Mesenchymal stem cell (in vitro differentiated cells and primary cell): ENCODE results near the gene NUP62CL. TPM values are rescaled to one million over a fixed set of nuclear protein-coding genes. Genes with fewer than 3 reads are reported as not detected.

Experiments used
- DNase-seq: peaks from one replicate; pipeline ENCODE4 v3.0.0-alpha.2; 2013
- H2AFZ ChIP-seq: one replicate; pipeline ENCODE4 v1.6.1; 2013; ENCODE audit warnings: low read depth, mild to moderate bottlenecking, control low read depth, inconsistent platforms, low read length, moderate library complexity
- H2AK5ac ChIP-seq: 2 replicates; pipeline ENCODE4 v1.6.1; 2013; ENCODE audit warnings: low read length, moderate library complexity, mild to moderate bottlenecking, inconsistent platforms; ENCODE audit not compliant: severe bottlenecking
- H2BK120ac ChIP-seq: one replicate; pipeline ENCODE4 v1.6.1; 2013; ENCODE audit warnings: low read depth, mild to moderate bottlenecking, inconsistent platforms, low read length, moderate library complexity
- H2BK12ac ChIP-seq, 2 experiments: one replicate each; pipeline ENCODE4 v1.6.1; 2013; ENCODE audit warnings: inconsistent platforms in 2 of 2, low read length in 2 of 2, mild to moderate bottlenecking in 2 of 2, moderate library complexity in 2 of 2, control low read depth in 1 of 2
- H2BK15ac ChIP-seq: one replicate; pipeline ENCODE4 v1.6.1; 2013; ENCODE audit warnings: mild to moderate bottlenecking, low read depth, inconsistent platforms; ENCODE audit not compliant: poor library complexity, severe bottlenecking
- H2BK5ac ChIP-seq: 2 replicates; pipeline ENCODE4 v1.6.1; 2013; ENCODE audit warnings: low read depth, mild to moderate bottlenecking, low read length, control low read depth, inconsistent platforms; ENCODE audit not compliant: poor library complexity, severe bottlenecking
- H3K14ac ChIP-seq, 2 experiments: one replicate each; pipeline ENCODE4 v1.6.1; 2013; ENCODE audit warnings: inconsistent platforms in 2 of 2, low read length in 2 of 2, control low read depth in 1 of 2, mild to moderate bottlenecking in 1 of 2, moderate library complexity in 1 of 2
- H3K18ac ChIP-seq, 2 experiments: one replicate each; pipeline ENCODE4 v1.6.1; 2013; ENCODE audit warnings: inconsistent platforms in 2 of 2, low read length in 2 of 2, control low read depth in 1 of 2, low read depth in 1 of 2, mild to moderate bottlenecking in 1 of 2
- H3K23ac ChIP-seq, 2 experiments: one replicate each; pipeline ENCODE4 v1.6.1; 2013; ENCODE audit warnings: inconsistent platforms in 2 of 2, low read length in 2 of 2, mild to moderate bottlenecking in 2 of 2, moderate library complexity in 2 of 2, control low read depth in 1 of 2
- H3K27ac ChIP-seq: 2 replicates; pipeline ENCODE4 v1.5.1; 2013; ENCODE audit warnings: mild to moderate bottlenecking, moderate library complexity, low read length, control low read depth, inconsistent platforms; ENCODE audit not compliant: poor library complexity, severe bottlenecking
- H3K27me3 ChIP-seq, 2 experiments: 2 replicates each; pipeline versions ENCODE4 v1.6.1 to v1.7.0; 2013; ENCODE audit warnings: low read length in 2 of 2, mild to moderate bottlenecking in 2 of 2, moderate library complexity in 2 of 2, control low read depth in 1 of 2, inconsistent platforms in 1 of 2; ENCODE audit not compliant: control insufficient read depth in 1 of 2, insufficient read depth in 1 of 2
- H3K36me3 ChIP-seq, 2 experiments: 2 replicates each; pipeline versions ENCODE4 v1.6.1 to v1.7.0; 2013; ENCODE audit warnings: low read length in 2 of 2, control low read depth in 1 of 2, inconsistent platforms in 1 of 2, low read depth in 1 of 2, mild to moderate bottlenecking in 1 of 2; ENCODE audit not compliant: insufficient read depth in 2 of 2, control insufficient read depth in 1 of 2
- H3K4ac ChIP-seq, 2 experiments: one replicate each; pipeline ENCODE4 v1.6.1; 2013; ENCODE audit warnings: inconsistent platforms in 2 of 2, low read length in 2 of 2, mild to moderate bottlenecking in 2 of 2, moderate library complexity in 2 of 2, control low read depth in 1 of 2, low read depth in 1 of 2
- H3K4me1 ChIP-seq: 2 replicates; pipeline ENCODE4 v1.6.1; 2013; ENCODE audit warnings: low read depth, low read length, control low read depth; ENCODE audit not compliant: control insufficient read depth, insufficient read depth
- H3K4me2 ChIP-seq: 2 replicates; pipeline ENCODE4 v1.6.1; 2013; ENCODE audit warnings: low read length, mild to moderate bottlenecking, inconsistent platforms; ENCODE audit not compliant: poor library complexity, severe bottlenecking
- H3K4me3 ChIP-seq, 2 experiments: 2 replicates each; pipeline versions ENCODE4 v1.5.1 to v1.7.0; 2013; ENCODE audit warnings: low read length in 2 of 2, mild to moderate bottlenecking in 2 of 2, control low read depth in 1 of 2, low read depth in 1 of 2; ENCODE audit not compliant: insufficient read depth in 1 of 2
- H3K79me1 ChIP-seq: replicated peaks from 2 replicates; pipeline ENCODE4 v1.6.1; 2013; ENCODE audit warnings: mild to moderate bottlenecking, control low read depth, low read length, inconsistent platforms; ENCODE audit not compliant: poor library complexity, severe bottlenecking
- H3K9ac ChIP-seq: 2 replicates; pipeline ENCODE4 v1.7.0; 2013; ENCODE audit warnings: mild to moderate bottlenecking, low read length, moderate library complexity
- H3K9me3 ChIP-seq: 2 replicates; pipeline ENCODE4 v1.7.0; 2013; ENCODE audit warnings: mild to moderate bottlenecking, low read length; ENCODE audit not compliant: control insufficient read depth
- H4K8ac ChIP-seq: one replicate; pipeline ENCODE4 v1.6.1; 2013; ENCODE audit warnings: inconsistent platforms, mild to moderate bottlenecking, low read length, moderate library complexity
- H4K91ac ChIP-seq: one replicate; pipeline ENCODE4 v1.6.1; 2013; ENCODE audit warnings: mild to moderate bottlenecking, low read length, inconsistent platforms
- WGBS: methylation state at CpG from one replicate; pipeline ENCODE4 v1.1.7; 2013; ENCODE audit warnings: mixed read lengths; 5-methylcytosine and 5-hydroxymethylcytosine counted together
- polyA plus RNA-seq, 2 experiments: library from polyadenylated mRNA; stranded (reverse); fragments of 200-250 nt; gene quantifications; one replicate each; pipeline ENCODE4 v1.2.3, GENCODE V29; 2013

NUP62CL gene
- 0.21 TPM for polyA plus RNA-seq (2013, experiment 1 of 2)
- polyA plus RNA-seq (2013, experiment 2 of 2) = 0.07 TPM

- Histone ChIP-seq H3K9me3 (no peaks in the 10 kb centered on the region), H2BK15ac (no peak within 1 kb of the TSS), H3K4me2 (peak within 1 kb of the TSS; percentile 98), H2BK12ac (no peak within 1 kb of the TSS), H3K4ac (no peak within 1 kb of the TSS), H2BK120ac (no peak within 1 kb of the TSS), H3K9ac (peak within 1 kb of the TSS; percentile 59), H3K4me3 (peak within 1 kb of the TSS; percentile 59 to 71), H3K27ac (no peak within 1 kb of the TSS), H3K36me3 (no peaks in the 10 kb centered on the region), H2AK5ac (no peak within 1 kb of the TSS), H4K8ac (no peak within 1 kb of the TSS), H3K4me1 (peaks cover 4% of the 10 kb centered on the region), H3K14ac (peak within 1 kb of the TSS in 1 of 2 experiments; percentile 32), H3K79me1 (no peaks in the 10 kb centered on the region), H3K18ac (peak within 1 kb of the TSS in 1 of 2 experiments; percentile 49), H2BK5ac (no peak within 1 kb of the TSS), H2AFZ (peak within 1 kb of the TSS; percentile 3), H3K23ac (no peak within 1 kb of the TSS), H3K27me3 (peaks cover 0 to 24% of the 10 kb centered on the region in 2 experiments), H4K91ac (no peak within 1 kb of the TSS)
- peak; percentile 50 for DNase-seq
- under 1% methylated on average over 36 of the region's 66 CpGs for WGBS
Observed at GRCh38 chrX:107205770-107206696, at the start of gene NUP62CL, which contains the start of gene DNAAF6. NUP62CL (minus strand) TSS chrX:107206433; CDS start chrX:107175146, 31,287 bp downstream. DNAAF6 (plus strand) TSS chrX:107206611; CDS start chrX:107212876, 6,265 bp downstream.

- no peak overlapping the region for H2AFZ ChIP-seq
- H3K4me2 ChIP-seq = no peak overlapping the region
- H3K9me3 ChIP-seq = no peaks in the 10 kb centered on the region
- H3K18ac ChIP-seq = no peak overlapping the region
- H4K8ac ChIP-seq = no peak overlapping the region
- H3K4me3 ChIP-seq = no peak overlapping the region
- no peak overlapping the region for H3K4ac ChIP-seq
- H2BK120ac ChIP-seq = no peak overlapping the region
- H2BK12ac ChIP-seq = no peak overlapping the region
- H2AK5ac ChIP-seq = no peak overlapping the region
- H3K14ac ChIP-seq = no peak overlapping the region
- no peak overlapping the region for H2BK15ac ChIP-seq
- no peaks in the 10 kb centered on the region for H3K79me1 ChIP-seq
- no peaks in the 10 kb centered on the region for H3K36me3 ChIP-seq
- WGBS = no CpG with 5 or more reads among the region's 2 CpGs
- H3K4me1 ChIP-seq = no peaks in the 10 kb centered on the region
- peaks cover 0 to 3% of the 10 kb centered on the region in 2 experiments for H3K27me3 ChIP-seq
- no peak overlapping the region for H4K91ac ChIP-seq
- no peak overlapping the region for H2BK5ac ChIP-seq
- no peak overlapping the region for H3K9ac ChIP-seq
- no peak overlapping the region for H3K23ac ChIP-seq
- DNase-seq = no peak
- H3K27ac ChIP-seq = no peak overlapping the region
Observed at GRCh38 chrX:107228486-107228819, 22.2 kb upstream of the NUP62CL start.

- no peak overlapping the region for H2AK5ac ChIP-seq
- H3K14ac ChIP-seq = no peak overlapping the region
- H3K36me3 ChIP-seq = no peaks in the 10 kb centered on the region
- H3K4me2 ChIP-seq = no peak overlapping the region
- H2BK120ac ChIP-seq = no peak overlapping the region
- no peak overlapping the region for H2BK15ac ChIP-seq
- no peak for DNase-seq
- H3K18ac ChIP-seq = no peak overlapping the region
- no peaks in the 10 kb centered on the region for H3K79me1 ChIP-seq
- no peak overlapping the region for H3K4me3 ChIP-seq
- H2BK5ac ChIP-seq = no peak overlapping the region
- H4K91ac ChIP-seq = no peak overlapping the region
- H2AFZ ChIP-seq = no peak overlapping the region
- 95% methylated on average over 2 of the region's 2 CpGs for WGBS
- H4K8ac ChIP-seq = no peak overlapping the region
- H2BK12ac ChIP-seq = no peak overlapping the region
- H3K4me1 ChIP-seq = no peaks in the 10 kb centered on the region
- no peak overlapping the region for H3K9ac ChIP-seq
- H3K9me3 ChIP-seq = no peaks in the 10 kb centered on the region
- no peak overlapping the region for H3K4ac ChIP-seq
- H3K27me3 ChIP-seq = peaks cover 0 to 3% of the 10 kb centered on the region in 2 experiments
- H3K27ac ChIP-seq = no peak overlapping the region
- H3K23ac ChIP-seq = no peak overlapping the region
Observed at GRCh38 chrX:107227780-107228485, 21.7 kb upstream of the NUP62CL start.

GRCh38 chrX:107226757-107227156, 20.5 kb upstream of the NUP62CL start:
- no peaks in the 10 kb centered on the region for H3K36me3 ChIP-seq
- no peak overlapping the region for H3K14ac ChIP-seq
- H3K4me3 ChIP-seq = no peak overlapping the region
- no peak overlapping the region for H2BK120ac ChIP-seq
- no peak overlapping the region for H3K27ac ChIP-seq
- WGBS = no CpG with 5 or more reads among the region's 1 CpG
- no peak overlapping the region for H2AK5ac ChIP-seq
- no peak overlapping the region for H2BK15ac ChIP-seq
- no peak overlapping the region for H3K4me2 ChIP-seq
- no peak overlapping the region for H3K23ac ChIP-seq
- H3K4ac ChIP-seq = no peak overlapping the region
- H2AFZ ChIP-seq = no peak overlapping the region
- no peaks in the 10 kb centered on the region for H3K79me1 ChIP-seq
- H2BK5ac ChIP-seq = no peak overlapping the region
- H3K9me3 ChIP-seq = no peaks in the 10 kb centered on the region
- peaks cover 0 to 3% of the 10 kb centered on the region in 2 experiments for H3K27me3 ChIP-seq
- H3K9ac ChIP-seq = no peak overlapping the region
- DNase-seq = no peak
- no peaks in the 10 kb centered on the region for H3K4me1 ChIP-seq
- no peak overlapping the region for H2BK12ac ChIP-seq
- no peak overlapping the region for H4K91ac ChIP-seq
- H4K8ac ChIP-seq = no peak overlapping the region
- H3K18ac ChIP-seq = no peak overlapping the region
